NCI-H1092 (cell line): ENCODE results near the gene ZFYVE28.
A peak's percentile ranks its signal among the peaks of the same experiment; 100 is the strongest.

Source experiments
- DNase-seq: peaks from one replicate; lab custom pipeline; 2025; lab: John Stamatoyannopoulos, UW

The ZFYVE28 gene

GRCh38 chr4:2270341-2271165 lies 147.9 kb downstream of the ZFYVE28 start:
- DNase-seq = no peak

GRCh38 chr4:2269618-2270163 lies 148.8 kb downstream of the ZFYVE28 start:
- no peak for DNase-seq

GRCh38 chr4:2269206-2269531 lies 149.3 kb downstream of the ZFYVE28 start:
- no peak for DNase-seq

DNA sequence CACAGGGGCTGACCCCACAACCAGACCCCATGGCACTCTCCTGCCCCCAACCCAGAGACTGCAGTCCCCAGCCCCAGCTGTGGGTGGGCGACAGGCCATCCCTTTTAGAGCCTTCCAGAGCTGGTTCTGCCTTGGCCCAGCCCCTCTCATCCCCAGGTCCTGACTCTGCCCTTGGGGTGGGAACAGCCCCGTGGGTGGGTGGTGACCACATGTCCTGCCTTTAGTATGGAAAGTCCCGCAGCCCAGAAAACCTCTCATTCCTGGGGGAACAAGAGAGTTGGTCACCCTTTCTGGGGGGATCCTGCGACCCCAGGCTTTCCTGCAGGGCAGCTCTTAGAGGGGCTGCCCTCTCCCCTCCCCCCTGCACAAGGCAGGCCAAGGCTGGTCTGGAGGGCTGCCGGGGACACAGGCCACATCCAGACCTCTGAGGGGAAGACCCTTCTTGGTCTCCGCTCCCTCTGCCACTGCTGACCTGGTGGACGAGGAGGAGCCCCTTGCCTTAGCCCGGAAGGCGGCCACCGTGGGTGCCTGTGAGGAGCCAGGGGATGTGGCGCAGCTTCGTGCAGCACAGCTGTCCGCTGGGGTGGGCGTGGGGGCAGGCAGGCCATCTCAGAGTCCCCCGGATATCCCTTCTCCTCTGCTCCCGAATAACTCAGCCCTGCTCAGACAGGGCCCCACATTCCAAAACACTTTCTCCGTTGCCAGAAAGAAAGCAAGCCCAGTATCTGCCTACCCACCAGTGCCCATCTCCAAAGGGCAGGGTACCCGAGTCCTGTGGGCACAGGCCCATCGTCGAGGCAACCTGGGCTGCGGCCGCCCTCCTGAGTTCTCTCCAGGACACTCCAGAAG lies 149.9 kb downstream of the ZFYVE28 start:
- no peak for DNase-seq

GRCh38 chr4:2267841-2268240 lies 150.6 kb downstream of the ZFYVE28 start:
- DNase-seq = no peak

GRCh38 chr4:2267320-2267811 lies 151.1 kb downstream of the ZFYVE28 start:
- no peak for DNase-seq

- DNase-seq = no peak
Measured at GRCh38 chr4:2266821-2267220, 151.6 kb downstream of the ZFYVE28 start.

- DNase-seq = no peak
Measured at GRCh38 chr4:2266181-2266580, 152.3 kb downstream of the ZFYVE28 start.

DNA sequence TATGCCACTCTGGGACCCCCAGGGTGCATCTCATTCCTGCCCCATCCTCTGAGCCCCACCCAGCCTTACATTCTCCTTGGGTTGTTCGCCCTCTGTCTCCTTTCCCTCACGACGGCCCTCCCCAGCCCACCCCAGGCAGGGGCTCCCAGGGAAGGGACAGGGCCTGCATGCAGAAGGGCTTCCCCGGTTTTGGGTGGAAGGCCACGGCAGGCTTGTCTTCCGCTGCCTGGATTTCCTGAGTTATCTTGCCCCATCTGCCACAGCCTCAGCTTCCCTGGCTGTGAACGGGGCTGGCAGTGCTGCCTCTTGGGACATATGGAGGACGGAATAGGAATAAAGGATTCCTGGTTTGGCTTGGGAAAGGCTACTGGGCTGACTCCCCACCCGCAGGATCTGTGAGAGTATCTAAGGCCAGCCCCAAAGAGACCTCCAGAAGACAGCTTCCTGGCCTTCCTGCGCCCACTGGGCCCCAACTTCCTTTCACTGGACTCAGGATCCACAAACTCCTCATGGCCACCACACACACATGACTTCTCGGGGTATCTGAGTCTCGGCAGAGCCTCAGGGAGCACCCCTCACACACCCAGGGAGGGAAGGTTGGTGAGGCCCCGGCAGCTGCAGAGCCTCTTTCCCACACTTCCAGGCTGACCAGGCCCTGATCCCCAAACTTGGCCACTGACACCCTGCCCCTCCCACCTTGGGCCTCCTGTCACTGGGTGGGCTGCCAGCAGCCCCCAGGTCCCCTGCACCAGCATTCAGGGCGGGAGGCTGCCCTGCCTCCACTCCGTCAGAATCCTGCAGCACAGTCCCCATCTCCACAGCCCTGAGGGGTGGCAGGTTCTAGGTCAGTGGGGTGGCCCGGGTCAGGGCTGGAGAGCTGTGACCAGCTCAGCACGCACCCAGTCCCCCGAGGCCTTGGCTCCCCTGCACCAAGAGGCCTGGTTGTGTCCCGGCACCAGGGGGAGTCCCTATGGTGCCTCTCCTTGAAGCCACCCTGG lies 153.0 kb downstream of the ZFYVE28 start:
- no peak for DNase-seq

GRCh38 chr4:2264481-2265041 lies 153.9 kb downstream of the ZFYVE28 start:
- DNase-seq = no peak

- DNase-seq = no peak
Measured at GRCh38 chr4:2263926-2264321, 154.5 kb downstream of the ZFYVE28 start.

- DNase-seq = no peak
Measured at GRCh38 chr4:2262944-2263250, 155.5 kb downstream of the ZFYVE28 start.

- DNase-seq = peak; percentile 98
Measured at GRCh38 chr4:2262145-2262943, 156.1 kb downstream of the ZFYVE28 start.

GRCh38 chr4:2261853-2262144 lies 156.6 kb downstream of the ZFYVE28 start, which contains the start of gene MXD4:
MXD4 (minus strand) TSS chr4:2262109; CDS start chr4:2261980, 129 bp downstream.
- no peak for DNase-seq

DNA sequence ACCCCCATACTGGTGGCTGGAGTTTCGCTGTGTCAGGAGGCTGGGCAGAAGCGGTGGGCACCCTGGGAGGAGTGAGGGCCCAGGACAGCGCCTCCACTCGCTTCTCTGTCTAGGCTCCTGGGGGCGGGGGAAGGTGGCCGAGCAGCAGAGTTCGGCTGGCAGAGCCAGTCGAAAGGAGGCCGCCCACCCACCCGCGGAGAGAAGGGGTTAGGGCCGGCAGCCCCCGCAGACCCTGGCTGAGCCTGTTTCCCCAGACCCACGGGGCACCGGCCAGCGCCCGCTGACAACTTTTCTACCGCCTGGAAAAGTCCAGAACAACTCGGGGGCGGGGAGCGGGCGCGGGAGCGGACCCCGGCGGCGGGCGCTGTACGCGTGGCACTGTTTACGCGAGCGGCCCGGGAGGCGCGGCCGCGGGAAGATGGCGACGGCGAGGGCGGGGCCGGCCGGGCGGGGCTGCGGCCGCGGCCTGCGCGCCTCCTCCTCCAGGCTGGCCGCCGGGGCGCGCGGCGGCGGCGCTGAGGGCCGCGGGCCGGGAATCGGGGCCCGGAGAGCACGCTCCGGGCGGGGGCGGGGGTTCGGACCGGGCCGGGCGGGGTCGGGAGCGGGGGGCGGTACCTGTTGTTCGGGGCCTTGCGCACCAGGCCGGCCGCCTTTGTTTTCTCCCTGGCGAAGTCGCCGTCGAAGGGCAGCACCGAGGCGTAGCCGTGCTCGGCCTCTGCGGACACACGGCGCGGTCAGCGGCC lies 157.2 kb downstream of the ZFYVE28 start:
- DNase-seq = no peak

GRCh38 chr4:2260344-2261109 lies 157.9 kb downstream of the ZFYVE28 start:
- no peak for DNase-seq

DNA sequence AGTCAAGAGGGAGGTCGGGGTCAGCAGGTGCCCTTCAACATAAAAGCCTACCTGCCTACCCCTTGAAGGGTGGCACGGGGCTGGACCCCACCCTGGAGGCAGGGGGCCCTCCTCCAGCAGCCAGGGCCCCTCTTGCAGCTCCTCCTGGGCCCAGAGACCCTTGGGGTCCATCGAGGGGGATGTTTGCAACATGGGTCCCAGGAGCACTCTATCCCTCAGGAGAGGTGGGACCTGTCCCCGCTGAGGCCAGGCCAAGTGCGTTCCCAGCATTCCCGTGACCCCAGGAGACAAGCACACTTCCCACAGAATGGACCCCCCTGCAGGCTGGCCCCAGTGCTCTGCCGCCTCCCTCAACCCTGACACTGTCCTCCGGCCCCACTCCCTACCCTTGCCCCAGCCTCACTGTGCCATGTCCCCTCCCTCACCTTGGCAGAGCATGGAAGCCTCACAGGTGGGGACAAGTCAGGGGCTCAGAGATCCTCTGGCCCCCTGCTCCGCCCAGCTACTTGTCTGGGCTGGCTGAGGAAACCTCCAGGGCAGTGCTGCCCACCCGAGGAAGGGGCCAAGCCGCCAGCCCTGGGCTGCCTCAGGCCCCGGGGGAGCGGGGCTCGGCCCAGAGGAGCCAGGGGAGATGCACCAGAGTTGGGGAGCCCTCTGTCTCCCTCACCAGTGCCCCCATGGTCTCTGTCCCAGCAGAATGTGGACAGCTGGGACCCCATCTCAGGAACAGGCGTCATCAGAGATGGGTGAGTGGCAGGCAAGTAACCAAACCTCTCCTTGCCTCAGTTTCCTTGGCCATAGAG lies 158.7 kb downstream of the ZFYVE28 start:
- DNase-seq = no peak

- DNase-seq = no peak
Measured at GRCh38 chr4:2259036-2259540, 159.4 kb downstream of the ZFYVE28 start.
